ENCODE measurements around the gene AGO4.
"Not testable (repeated sequence)": the region's sequence is repeated elsewhere in the genome, so short reads cannot be mapped to it uniquely, and the experiment has no call there.

Gene AGO4

GRCh38 chr1:35851132-35851869 lies 43.5 kb downstream of the AGO4 start:
- H3K4me2 ChIP-seq (ENCODE audit: low read length) = no peak overlapping the region
- peaks cover 54% of the 10 kb centered on the region for H3K36me3 ChIP-seq (ENCODE audit: insufficient read depth, low read length)
- H3K9me3 ChIP-seq (replicated peaks; ENCODE audit: low read length) = no peaks in the 10 kb centered on the region

GRCh38 chr1:35852241-35852640 lies 44.4 kb downstream of the AGO4 start:
- H3K36me3 ChIP-seq (ENCODE audit: insufficient read depth, low read length) = peaks cover 51% of the 10 kb centered on the region
- no peaks in the 10 kb centered on the region for H3K9me3 ChIP-seq (replicated peaks; ENCODE audit: low read length)
- no peak overlapping the region for H3K9ac ChIP-seq (ENCODE audit: low read depth, low read length)
- H3K4me1 ChIP-seq (ENCODE audit: control insufficient read depth, insufficient read depth, low read length) = no peaks in the 10 kb centered on the region
- H3K27me3 ChIP-seq (ENCODE audit: control insufficient read depth, insufficient read depth, low read length) = no peaks in the 10 kb centered on the region
- H3K4me3 ChIP-seq (ENCODE audit: low read length) = no peak overlapping the region
- H3K4me2 ChIP-seq (ENCODE audit: low read length) = no peak overlapping the region

More at GRCh38 chr1:35851132-35851869, 43.5 kb downstream of the AGO4 start:
- H3K27me3 ChIP-seq (ENCODE audit: control insufficient read depth, insufficient read depth, low read length) = no peaks in the 10 kb centered on the region
- H3K4me3 ChIP-seq (ENCODE audit: low read length) = no peak overlapping the region
- H3K4me1 ChIP-seq (ENCODE audit: control insufficient read depth, insufficient read depth, low read length) = no peaks in the 10 kb centered on the region
- no peak overlapping the region for H3K9ac ChIP-seq (ENCODE audit: low read depth, low read length)

- no peak overlapping the region for H3K9ac ChIP-seq (ENCODE audit: low read depth, low read length)
- no peaks in the 10 kb centered on the region for H3K27me3 ChIP-seq (ENCODE audit: control insufficient read depth, insufficient read depth, low read length)
- H3K4me3 ChIP-seq (ENCODE audit: low read length) = no peak overlapping the region
- H3K4me1 ChIP-seq (ENCODE audit: control insufficient read depth, insufficient read depth, low read length) = no peaks in the 10 kb centered on the region
- H3K36me3 ChIP-seq (ENCODE audit: insufficient read depth, low read length) = peaks cover 41% of the 10 kb centered on the region
- H3K4me2 ChIP-seq (ENCODE audit: low read length) = no peak overlapping the region
- no peaks in the 10 kb centered on the region for H3K9me3 ChIP-seq (replicated peaks; ENCODE audit: low read length)
These were observed 47.3 kb downstream of the AGO4 start for GRCh38 chr1:35854989-35855700.

- no peak overlapping the region for H3K9ac ChIP-seq (ENCODE audit: low read depth, low read length)
- H3K4me3 ChIP-seq (ENCODE audit: low read length) = no peak overlapping the region
- H3K4me2 ChIP-seq (ENCODE audit: low read length) = no peak overlapping the region
- no peaks in the 10 kb centered on the region for H3K9me3 ChIP-seq (replicated peaks; ENCODE audit: low read length)
- no peaks in the 10 kb centered on the region for H3K4me1 ChIP-seq (ENCODE audit: control insufficient read depth, insufficient read depth, low read length)
- H3K36me3 ChIP-seq (ENCODE audit: insufficient read depth, low read length) = peaks cover 25% of the 10 kb centered on the region
- no peaks in the 10 kb centered on the region for H3K27me3 ChIP-seq (ENCODE audit: control insufficient read depth, insufficient read depth, low read length)
These were observed 49.1 kb downstream of the AGO4 start for GRCh38 chr1:35856964-35857363.

- H3K4me3 ChIP-seq (ENCODE audit: low read length) = no peak overlapping the region
- H3K9me3 ChIP-seq (replicated peaks; ENCODE audit: low read length) = no peaks in the 10 kb centered on the region
- H3K36me3 ChIP-seq (ENCODE audit: insufficient read depth, low read length) = peaks cover 19% of the 10 kb centered on the region
- H3K9ac ChIP-seq (ENCODE audit: low read depth, low read length) = no peak overlapping the region
- no peaks in the 10 kb centered on the region for H3K27me3 ChIP-seq (ENCODE audit: control insufficient read depth, insufficient read depth, low read length)
- no peak overlapping the region for H3K4me2 ChIP-seq (ENCODE audit: low read length)
- no peaks in the 10 kb centered on the region for H3K4me1 ChIP-seq (ENCODE audit: control insufficient read depth, insufficient read depth, low read length)
These were observed 50.0 kb downstream of the AGO4 start for GRCh38 chr1:35857830-35858229.

- H3K4me3 ChIP-seq (ENCODE audit: low read length) = no peak overlapping the region
- peaks cover 3% of the 10 kb centered on the region for H3K36me3 ChIP-seq (ENCODE audit: insufficient read depth, low read length)
- H3K9ac ChIP-seq (ENCODE audit: low read depth, low read length) = no peak overlapping the region
- H3K9me3 ChIP-seq (replicated peaks; ENCODE audit: low read length) = no peaks in the 10 kb centered on the region
- H3K4me2 ChIP-seq (ENCODE audit: low read length) = no peak overlapping the region
- no peaks in the 10 kb centered on the region for H3K4me1 ChIP-seq (ENCODE audit: control insufficient read depth, insufficient read depth, low read length)
- H3K27me3 ChIP-seq (ENCODE audit: control insufficient read depth, insufficient read depth, low read length) = no peaks in the 10 kb centered on the region
These were observed 52.9 kb downstream of the AGO4 start for GRCh38 chr1:35860696-35861095.

- no peak overlapping the region for H3K4me3 ChIP-seq (ENCODE audit: low read length)
- H3K4me1 ChIP-seq (ENCODE audit: control insufficient read depth, insufficient read depth, low read length) = no peaks in the 10 kb centered on the region
- H3K36me3 ChIP-seq (ENCODE audit: insufficient read depth, low read length) = peaks cover under 1% of the 10 kb centered on the region
- no peaks in the 10 kb centered on the region for H3K27me3 ChIP-seq (ENCODE audit: control insufficient read depth, insufficient read depth, low read length)
- no peak overlapping the region for H3K4me2 ChIP-seq (ENCODE audit: low read length)
- no peak overlapping the region for H3K9ac ChIP-seq (ENCODE audit: low read depth, low read length)
- no peaks in the 10 kb centered on the region for H3K9me3 ChIP-seq (replicated peaks; ENCODE audit: low read length)
These were observed 55.3 kb downstream of the AGO4 start for GRCh38 chr1:35863136-35863535.

GRCh38 chr1:35863881-35864625 lies 56.2 kb downstream of the AGO4 start:
- no peaks in the 10 kb centered on the region for H3K27me3 ChIP-seq (ENCODE audit: control insufficient read depth, insufficient read depth, low read length)
- H3K36me3 ChIP-seq (ENCODE audit: insufficient read depth, low read length) = no peaks in the 10 kb centered on the region
- H3K4me1 ChIP-seq (ENCODE audit: control insufficient read depth, insufficient read depth, low read length) = no peaks in the 10 kb centered on the region
- H3K4me2 ChIP-seq (ENCODE audit: low read length) = no peak overlapping the region
- no peak overlapping the region for H3K4me3 ChIP-seq (ENCODE audit: low read length)
- H3K9ac ChIP-seq (ENCODE audit: low read depth, low read length) = no peak overlapping the region
- no peaks in the 10 kb centered on the region for H3K9me3 ChIP-seq (replicated peaks; ENCODE audit: low read length)

- Histone ChIP-seq H3K27me3 (ENCODE audit: control insufficient read depth, insufficient read depth, low read length) (no peaks in the 10 kb centered on the region), H3K9me3 (replicated peaks; ENCODE audit: low read length) (no peaks in the 10 kb centered on the region), H3K4me1 (ENCODE audit: control insufficient read depth, insufficient read depth, low read length) (no peaks in the 10 kb centered on the region)
These were observed 57.0 kb downstream of the AGO4 start for GRCh38 chr1:35864813-35865212.

GRCh38 chr1:35866991-35867390 lies 59.2 kb downstream of the AGO4 start:
- Histone ChIP-seq H3K9ac (ENCODE audit: low read depth, low read length) (no peak overlapping the region), H3K27me3 (ENCODE audit: control insufficient read depth, insufficient read depth, low read length) (no peaks in the 10 kb centered on the region), H3K36me3 (ENCODE audit: insufficient read depth, low read length) (no peaks in the 10 kb centered on the region), H3K4me2 (ENCODE audit: low read length) (no peak overlapping the region), H3K4me1 (ENCODE audit: control insufficient read depth, insufficient read depth, low read length) (peaks cover 7% of the 10 kb centered on the region), H3K9me3 (replicated peaks; ENCODE audit: low read length) (no peaks in the 10 kb centered on the region), H3K4me3 (ENCODE audit: low read length) (no peak overlapping the region)

More at GRCh38 chr1:35864813-35865212, 57.0 kb downstream of the AGO4 start:
- Histone ChIP-seq H3K4me2 (ENCODE audit: low read length) (no peak overlapping the region), H3K4me3 (ENCODE audit: low read length) (no peak overlapping the region), H3K9ac (ENCODE audit: low read depth, low read length) (no peak overlapping the region), H3K36me3 (ENCODE audit: insufficient read depth, low read length) (no peaks in the 10 kb centered on the region)

GRCh38 chr1:35869245-35869950 lies 61.6 kb downstream of the AGO4 start:
- H3K36me3 ChIP-seq (ENCODE audit: insufficient read depth, low read length); H3K4me2 ChIP-seq (ENCODE audit: low read length); H3K4me1 ChIP-seq (ENCODE audit: control insufficient read depth, insufficient read depth, low read length); H3K9me3 ChIP-seq (replicated peaks; ENCODE audit: low read length); H3K27me3 ChIP-seq (ENCODE audit: control insufficient read depth, insufficient read depth, low read length); H3K4me3 ChIP-seq (ENCODE audit: low read length); H3K9ac ChIP-seq (ENCODE audit: low read depth, low read length): not testable (repeated sequence)

Data from skeletal muscle satellite cell (primary cell).